GM21619 (cell line): ENCODE results near the gene RP9.
"Not testable (repeated sequence)": the region's sequence is repeated elsewhere in the genome, so short reads cannot be mapped to it uniquely, and the experiment has no call there.

ENCODE experiments used
- ATAC-seq: cut with Tn5 transposase; IDR thresholded peaks from one replicate; pipeline ENCODE4 v1.9.1; 2021; ENCODE audit not compliant: unreplicated experiment

Gene RP9

DNA sequence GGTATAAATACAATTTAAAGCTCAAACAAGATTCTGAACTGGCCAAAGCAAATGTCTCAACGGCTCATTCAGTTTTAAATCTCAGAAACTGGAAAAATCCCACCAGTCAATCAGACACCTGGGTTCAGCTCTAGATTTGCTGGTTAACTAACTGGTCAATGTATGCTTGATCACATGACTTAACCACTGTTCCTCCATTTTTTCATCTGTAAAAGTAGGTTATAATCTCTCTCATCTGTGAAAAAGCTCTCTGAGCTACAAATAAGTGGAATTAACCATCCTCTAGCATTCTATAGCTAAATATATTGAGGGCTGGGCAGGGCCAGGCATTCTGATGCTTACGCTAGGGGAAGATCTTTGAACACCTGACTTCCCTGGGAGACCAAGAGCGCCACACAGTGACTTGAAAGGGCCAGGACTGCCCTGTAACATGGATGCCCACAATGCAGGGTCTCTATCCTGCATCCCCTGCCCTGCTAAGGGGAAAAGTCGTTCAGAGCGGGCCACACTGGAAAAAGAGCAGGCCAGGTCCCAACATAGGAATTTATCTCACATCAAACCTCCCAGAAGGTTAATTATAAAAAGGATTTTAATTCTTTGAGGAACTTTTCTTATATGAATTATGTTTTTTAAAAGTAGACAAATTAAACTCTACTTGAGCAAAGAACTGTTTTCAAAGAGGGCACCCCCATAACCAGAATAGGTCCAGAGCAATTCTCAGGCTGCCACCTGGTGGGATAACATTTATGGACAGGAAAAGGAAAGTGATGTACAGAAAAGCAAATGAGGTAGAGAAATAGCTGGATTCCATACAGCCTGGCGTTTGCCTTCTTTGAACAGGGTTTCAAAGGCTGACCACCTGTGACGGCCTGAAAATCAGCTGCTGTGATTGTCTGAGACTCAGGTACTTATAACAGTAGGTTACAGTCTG is 1.8 kb downstream of the RP9 start:
- ATAC-seq = peak; percentile 32

DNA sequence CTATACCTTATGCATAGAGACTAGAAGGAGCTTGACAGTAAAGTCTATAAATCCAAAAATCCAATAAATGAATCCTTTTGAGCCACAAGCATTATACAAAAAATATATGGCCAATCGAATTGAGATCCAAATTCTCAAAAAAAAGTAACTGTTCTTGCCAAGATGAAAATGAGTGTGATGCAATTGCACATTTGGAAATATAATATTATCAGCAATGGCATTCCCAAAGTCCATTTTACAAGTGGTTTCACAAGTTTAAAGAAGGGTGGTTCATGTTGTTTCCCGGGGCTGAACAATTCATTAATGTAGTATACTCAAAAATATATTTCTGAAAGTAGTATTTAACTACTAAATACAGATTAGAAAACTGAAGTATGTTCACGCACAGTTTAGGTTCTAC is 7.3 kb downstream of the RP9 start:
- ATAC-seq = no peak

DNA sequence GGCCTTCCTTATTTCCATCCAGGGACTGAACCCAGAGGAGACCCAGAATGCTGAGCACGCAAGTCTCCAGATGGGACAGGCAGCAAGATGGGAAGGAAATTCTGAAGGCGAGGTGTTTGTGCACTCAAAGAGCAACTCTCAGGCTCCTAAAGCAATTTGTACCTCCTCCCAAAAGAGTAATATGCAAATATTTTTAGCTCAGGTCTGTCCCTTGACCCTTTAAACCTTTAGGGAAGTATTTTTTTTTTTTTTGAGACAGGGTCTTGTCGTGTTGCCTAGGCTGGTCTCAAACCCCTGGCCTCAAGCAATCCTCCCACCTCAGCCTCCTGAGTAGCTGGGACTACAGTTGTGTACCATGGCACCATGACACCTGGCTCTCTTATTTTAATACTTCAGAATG is 8.4 kb downstream of the RP9 start:
- ATAC-seq = no peak

DNA sequence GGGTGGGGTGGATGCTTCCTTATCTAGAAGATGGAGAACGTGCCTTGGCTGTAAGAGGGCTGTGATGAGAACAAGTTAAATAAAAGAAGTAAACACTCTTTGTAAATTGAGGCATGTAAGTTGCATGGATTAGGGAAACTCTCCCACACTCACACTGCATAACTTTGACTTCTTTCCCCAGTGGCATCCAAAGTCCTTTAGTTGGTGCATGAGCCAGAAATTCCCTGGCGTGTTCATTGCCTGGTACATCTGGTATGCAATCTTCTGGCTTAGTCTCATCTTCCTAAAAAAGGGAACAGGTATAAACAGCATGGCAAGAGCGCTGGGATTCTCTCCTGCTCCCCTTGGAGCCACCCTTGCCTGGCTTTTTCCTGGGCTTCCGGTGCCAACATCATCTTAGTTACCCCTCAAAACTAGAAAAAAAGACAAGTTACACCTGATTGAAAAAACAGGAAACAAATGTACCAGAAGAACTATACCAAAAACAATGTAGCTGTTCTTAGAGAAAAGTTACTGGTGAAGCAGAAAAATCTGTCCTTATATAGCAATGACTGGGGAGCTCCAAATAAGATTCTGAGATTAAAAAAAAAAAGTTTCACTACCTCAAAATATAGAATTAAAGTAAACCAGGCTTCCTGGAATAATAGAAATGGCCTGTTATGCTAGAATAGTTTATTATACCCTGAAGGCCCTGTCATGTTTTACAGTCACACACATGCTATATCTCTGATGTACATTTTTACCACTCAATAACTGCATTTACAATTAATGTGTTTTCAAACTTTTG is 9.9 kb downstream of the RP9 start:
- ATAC-seq = no peak

DNA sequence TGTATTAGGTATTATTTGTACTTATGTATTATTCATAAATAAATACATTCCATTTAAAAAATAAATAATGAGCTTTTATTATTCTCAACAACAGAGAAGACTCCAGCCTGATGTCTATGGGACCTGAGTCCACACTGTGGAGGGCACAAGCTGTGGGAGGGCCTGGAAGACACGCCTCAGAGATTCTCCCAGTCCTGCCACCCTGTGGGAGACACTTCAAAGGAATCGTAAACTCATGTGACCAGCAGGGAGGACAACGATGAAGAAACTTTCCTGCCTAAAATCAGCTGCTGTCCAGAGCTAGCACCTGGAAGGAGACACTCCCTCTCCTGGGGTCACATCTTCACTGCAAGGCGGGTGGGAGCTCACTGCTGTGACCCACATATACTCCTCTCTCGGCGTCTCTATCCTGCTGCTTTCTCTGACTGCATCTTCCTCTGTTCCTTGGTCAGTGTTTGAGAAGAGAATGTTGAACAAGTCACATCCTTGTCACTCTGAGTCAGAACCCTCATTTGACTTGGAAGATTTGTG is 14.4 kb downstream of the RP9 start:
- ATAC-seq = not testable (repeated sequence)

DNA sequence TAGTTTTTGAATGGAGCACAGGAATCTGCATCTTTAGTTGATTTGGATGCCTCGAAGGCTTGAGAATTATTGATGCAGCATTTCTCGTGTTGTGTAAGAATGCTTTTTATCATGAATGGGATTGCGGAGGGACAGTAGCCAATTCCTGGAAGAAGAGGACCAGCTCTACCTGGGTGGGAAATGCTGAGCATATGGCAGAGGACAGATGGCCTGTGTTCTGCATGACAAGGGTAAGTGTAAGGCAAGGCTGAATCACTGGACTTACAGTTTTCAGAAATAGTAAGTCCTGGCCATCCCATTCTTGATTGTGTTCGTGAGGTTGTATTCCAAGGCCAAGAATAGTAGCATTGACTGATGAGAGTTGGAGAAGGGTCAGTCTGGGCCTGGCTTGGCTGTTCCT is 15.9 kb downstream of the RP9 start:
- ATAC-seq = no peak

DNA sequence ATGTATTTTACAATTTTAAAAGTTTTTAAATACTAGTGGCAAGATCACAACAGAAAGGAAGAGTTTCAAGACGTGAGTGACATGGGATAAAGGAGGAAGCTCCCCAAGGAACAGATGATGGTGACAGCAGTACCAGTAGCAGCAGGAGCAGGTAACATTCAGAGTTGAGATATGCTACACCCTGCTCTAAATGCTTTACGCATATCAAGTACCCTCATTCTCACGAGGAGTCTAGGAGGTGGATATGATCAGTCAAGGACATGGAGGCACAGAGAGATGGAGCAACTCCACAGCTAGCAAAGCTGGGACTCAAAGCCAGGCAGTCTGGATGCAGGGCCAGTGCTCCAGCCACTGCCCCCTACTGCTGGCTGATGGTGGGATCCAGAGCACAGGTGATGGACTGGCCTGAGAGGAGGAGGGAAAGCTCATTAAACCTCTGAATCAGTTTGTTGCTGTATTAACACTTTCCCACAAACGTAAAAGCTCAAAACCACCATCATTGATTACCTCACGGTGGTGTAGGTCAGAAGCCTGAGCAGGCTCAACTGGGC is 17.5 kb downstream of the RP9 start:
- ATAC-seq = no peak

DNA sequence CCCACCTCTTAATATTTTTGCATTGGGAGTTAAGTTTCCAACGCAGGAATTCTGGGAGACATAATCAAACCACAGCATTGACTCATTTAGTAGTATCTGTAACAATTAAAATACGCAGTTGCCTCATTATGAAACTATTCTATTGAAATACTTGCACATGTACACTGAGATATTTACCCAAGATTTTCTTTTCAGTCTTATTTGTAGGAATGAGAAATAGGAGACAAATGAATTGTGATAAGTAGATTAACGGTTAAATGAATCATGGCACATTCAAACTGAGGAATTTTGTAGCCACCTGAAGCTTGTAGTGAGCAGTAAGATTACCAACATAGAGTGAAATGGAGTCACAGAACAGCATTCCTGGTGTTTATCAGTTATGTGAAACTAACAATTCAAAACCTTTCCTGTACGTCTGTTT is 18.1 kb downstream of the RP9 start:
- no peak for ATAC-seq

DNA sequence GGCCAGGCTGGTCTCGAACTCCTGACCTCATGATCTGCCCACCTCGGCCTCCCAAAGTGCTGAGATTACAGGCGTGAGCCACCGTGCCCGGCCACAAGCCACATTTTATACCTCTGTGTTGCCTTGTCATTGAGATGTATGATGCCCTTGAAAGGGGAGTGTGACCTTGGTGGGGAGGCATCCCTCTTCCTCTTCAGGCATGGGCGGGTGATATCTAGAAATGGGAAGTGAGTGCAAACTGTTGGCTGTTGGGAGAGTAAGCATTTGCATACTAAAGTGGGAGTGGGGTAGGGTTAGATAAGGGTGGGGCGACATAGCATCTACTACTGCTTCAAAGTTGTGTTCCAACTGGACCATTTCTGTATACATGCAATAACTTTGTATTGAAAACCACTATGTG is 20.1 kb downstream of the RP9 start:
- no peak for ATAC-seq

DNA sequence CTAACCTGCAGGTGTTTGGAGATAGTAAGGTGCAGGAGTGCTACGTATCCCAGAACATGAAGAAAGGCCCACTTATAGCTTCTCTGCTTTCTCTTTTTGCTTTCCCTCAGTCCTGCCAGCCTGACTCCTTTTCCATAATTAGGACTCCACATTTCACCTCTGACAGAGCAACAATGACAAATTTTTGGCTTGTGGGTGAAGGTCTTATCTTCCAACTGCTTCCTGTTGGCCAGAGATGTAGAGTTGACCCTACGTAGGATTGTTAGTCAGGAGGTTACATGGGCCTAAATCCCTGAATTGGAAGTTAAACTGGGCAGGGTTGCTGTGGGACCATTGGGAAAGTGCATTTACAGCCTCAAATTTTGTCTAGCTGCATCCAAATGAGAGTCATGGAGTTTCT is 21.3 kb downstream of the RP9 start:
- ATAC-seq = no peak

DNA sequence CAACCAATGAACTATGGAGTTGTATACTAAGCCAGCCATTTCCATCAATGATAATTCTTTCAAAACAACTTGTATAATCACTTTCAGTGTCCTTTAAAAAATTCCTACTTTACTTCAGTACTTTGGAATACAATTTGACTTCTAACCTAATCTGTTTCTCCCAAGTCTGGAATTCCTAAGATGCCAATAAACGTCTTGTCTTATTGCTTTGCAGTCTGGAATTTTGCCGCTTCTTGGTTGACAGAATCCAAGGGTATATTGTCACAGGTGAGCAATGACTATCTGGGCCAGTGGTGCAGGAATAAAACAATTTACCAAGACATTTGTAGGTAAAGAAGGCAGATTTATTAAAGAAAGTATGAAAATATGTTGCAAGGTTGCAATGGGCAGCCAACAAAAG is 21.8 kb downstream of the RP9 start:
- no peak for ATAC-seq

DNA sequence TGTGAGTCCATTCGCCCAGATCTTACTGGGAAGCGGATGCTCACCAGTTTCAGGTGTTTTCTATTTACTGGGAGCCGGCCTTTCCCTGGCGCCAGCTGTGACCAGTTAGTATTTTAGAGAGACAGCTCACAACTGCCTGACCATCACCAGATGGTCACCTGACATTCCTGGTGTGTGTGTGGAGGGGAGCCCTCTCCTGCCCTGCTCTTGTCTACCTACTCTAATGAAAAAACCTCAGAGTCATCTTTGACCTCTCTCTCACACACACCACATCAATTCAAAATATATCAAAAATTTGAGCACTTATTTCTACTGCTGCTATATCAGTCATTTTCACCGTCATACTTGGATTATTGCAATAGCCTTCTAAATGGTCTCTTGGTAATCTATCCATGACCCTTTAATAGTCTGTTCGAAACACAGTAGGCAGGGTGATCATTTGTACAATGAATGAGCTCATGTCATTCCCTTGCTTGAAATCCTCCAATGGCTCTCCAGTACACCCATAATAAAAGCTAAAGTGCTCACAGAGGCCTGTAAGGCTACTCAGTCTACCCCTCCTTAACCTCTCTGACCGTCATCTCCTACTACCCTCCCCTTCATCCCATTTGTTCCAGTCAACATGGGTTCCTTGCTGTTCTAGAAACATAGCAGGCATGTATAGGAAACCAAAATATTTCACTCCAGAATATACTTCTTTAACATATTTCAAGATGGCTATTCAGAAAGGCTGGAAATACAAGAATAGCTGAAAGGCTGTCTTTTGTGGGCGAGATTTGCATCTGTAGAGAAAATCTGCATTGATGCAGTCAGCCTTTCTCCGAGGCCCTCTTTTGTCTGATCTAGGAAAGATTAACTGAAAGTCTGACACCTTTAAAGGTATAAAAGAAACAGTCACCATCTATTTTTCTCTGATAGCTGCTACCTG is 29.2 kb downstream of the RP9 start:
- ATAC-seq = no peak

DNA sequence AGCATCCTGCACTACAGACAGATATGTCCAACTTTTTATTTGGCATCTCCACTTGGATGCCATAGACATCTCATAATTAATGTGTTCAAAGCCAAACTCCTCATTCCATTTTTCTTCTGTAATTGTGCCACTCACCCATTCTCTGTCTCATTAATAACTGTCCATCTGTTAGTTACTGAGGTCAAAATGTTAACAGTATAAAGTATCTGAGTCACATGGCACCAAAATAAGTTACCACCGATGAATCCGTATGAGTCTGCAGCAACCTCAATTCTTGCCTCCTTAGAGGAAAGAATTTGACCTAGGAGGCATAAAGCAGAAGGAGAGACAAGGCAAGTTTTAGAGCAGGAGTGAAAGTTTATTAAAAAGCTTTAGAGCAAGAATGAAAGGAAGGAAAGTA is 30.1 kb downstream of the RP9 start:
- no peak for ATAC-seq

DNA sequence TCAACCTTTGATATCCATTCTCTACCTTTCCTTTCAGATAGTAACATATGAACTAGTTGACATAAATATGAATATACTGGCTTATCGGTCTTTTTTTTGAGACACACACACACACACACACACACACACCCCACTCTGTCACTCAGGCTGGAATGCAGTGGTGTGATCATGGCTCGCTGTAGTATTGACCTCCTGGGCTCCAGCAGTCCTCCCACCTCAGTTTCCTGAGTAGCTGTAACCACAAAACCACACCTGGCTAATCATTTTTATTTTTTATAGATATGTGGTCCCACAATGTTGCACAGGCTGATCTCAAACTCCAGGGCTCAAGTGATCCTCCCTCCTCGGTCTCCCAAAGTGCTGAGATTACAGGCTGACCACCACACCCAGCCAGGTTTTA is 32.5 kb downstream of the RP9 start:
- ATAC-seq = peak; percentile 85

DNA sequence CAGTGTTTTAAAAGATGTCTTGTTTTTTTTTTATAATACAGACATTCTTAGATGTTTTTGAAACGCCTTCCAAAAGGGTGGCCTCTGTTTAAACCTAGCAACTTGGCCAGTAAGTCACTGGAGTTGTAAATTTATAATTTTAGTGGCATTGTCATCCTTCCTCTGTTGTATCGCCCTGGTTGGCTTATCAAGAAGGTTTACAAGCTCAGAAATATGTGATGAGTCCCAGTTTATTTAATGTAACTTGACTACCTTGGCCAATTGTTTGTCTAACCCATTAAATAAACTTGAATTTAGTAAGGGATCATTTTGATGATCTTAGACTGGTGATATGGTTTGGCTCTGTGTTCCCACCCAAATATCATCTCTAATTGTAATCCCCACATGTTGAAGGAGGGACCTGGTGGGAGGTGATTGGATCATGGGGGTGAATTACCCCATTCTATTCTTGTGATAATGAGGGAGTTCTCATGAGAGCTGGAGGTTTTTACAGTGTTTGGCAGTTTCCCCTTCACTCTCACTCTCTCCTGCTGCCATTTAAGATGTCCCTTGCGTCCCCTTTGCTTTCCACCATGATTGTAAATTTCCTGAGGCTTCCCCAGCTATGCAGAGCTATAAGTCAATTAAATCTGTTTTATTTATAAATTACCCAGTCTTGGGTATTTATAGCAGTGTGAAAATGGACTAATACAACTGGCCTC is 33.2 kb downstream of the RP9 start:
- no peak for ATAC-seq

DNA sequence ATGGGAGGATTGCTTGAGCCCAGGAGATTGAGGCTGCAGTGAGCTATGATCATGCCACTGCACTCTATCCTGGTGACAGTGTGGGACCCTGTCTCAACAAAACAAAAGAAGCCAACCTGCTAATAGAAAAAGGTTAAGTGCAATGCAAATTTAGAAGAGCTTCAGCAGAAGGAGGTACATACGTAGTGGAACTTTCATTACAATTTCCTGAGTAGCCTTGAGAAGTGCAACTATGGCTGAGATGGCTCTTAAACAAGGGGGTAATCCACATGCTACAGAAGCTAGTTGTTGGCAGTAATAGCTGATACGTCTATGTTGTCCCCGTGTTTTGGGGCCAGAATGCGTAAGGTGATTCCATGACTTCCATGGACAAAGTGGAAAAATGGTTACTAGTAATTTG is 36.0 kb downstream of the RP9 start:
- ATAC-seq = no peak

DNA sequence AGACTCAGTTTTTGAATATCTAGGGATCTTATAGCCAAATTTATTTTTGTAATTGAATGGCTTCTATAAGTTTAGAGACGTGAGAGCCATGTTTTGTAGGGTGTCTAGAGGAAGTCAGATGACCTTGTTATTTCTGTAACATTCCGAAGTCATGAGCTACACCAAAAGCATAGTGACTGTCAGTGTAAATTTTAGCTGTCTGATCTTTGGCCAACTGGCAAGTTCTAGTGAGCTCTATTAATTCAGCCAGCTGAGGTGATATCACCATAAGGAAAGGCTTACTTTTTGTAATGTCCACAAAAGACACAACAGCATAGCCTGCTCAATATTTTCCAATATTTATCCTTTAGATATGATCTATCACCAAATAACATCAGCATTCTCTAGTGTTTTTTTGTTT is 36.7 kb downstream of the RP9 start:
- ATAC-seq = no peak

DNA sequence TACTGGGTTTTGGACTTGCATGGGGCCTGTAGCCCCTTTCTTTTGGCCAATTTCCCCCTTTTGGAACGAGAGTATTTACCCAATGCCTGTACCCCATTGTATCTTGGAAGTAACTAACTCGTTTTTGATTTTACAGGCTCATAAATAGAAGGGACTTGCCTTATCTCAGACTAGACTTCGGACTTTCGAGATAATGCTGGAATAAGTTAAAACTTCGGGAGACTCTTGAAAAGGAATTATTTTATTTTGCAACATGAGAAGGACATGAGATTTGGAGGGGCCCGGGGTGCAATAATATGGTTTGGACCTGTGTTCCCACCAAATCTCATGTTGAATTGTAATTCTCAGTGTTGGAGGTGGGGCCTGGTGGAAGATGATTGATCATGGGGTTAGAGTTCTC is 38.4 kb downstream of the RP9 start:
- ATAC-seq = no peak

DNA sequence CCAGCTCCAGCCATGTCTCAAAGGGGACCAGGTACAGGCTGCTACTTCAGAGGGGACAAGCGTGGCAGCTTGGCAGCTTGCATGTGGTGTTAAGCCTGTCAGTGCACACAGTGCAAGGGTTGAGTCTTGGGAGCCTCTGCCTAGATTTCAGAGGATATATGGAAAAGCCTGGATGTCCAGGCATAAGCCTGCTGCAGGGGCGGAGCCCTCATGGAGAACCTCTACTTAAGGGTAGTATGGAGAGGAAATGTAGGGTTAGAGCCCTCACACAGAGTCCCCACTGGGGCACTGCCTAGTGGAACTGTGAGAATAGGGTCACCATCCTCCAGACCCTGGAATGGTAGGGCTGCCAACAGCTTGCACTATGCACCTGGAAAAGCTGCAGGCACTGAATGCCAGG is 38.9 kb downstream of the RP9 start:
- ATAC-seq = no peak

DNA sequence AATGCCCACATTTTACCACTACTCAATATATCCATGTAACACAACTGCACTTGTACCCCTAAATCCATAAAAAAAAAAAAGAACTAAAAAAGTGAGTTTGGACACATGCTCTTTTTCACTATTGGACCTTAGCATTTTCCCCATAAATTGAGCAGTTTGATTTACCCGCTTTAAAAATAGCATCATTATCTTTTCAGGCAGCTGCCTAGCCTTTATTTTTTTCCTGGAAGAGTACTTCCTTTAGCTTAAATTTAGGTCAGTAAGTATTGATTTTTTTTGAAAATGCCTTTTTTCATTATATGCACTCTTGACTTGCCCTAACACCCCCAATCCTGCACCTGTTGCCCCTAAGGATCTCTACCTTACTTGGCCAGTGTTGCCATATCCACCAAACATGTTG is 41.3 kb downstream of the RP9 start:
- ATAC-seq = no peak
